ENCODE measurements around the gene BMPR1A.

BMPR1A gene

GRCh38 chr10:86823565-86823964, 67.1 kb downstream of the BMPR1A start:
- no peak for TF ChIP-seq SIN3A (IDR thresholded peaks at IDR 0.05; ENCODE audit: borderline replicate concordance, insufficient read depth, low read length)
- TF ChIP-seq, protein P1, sequence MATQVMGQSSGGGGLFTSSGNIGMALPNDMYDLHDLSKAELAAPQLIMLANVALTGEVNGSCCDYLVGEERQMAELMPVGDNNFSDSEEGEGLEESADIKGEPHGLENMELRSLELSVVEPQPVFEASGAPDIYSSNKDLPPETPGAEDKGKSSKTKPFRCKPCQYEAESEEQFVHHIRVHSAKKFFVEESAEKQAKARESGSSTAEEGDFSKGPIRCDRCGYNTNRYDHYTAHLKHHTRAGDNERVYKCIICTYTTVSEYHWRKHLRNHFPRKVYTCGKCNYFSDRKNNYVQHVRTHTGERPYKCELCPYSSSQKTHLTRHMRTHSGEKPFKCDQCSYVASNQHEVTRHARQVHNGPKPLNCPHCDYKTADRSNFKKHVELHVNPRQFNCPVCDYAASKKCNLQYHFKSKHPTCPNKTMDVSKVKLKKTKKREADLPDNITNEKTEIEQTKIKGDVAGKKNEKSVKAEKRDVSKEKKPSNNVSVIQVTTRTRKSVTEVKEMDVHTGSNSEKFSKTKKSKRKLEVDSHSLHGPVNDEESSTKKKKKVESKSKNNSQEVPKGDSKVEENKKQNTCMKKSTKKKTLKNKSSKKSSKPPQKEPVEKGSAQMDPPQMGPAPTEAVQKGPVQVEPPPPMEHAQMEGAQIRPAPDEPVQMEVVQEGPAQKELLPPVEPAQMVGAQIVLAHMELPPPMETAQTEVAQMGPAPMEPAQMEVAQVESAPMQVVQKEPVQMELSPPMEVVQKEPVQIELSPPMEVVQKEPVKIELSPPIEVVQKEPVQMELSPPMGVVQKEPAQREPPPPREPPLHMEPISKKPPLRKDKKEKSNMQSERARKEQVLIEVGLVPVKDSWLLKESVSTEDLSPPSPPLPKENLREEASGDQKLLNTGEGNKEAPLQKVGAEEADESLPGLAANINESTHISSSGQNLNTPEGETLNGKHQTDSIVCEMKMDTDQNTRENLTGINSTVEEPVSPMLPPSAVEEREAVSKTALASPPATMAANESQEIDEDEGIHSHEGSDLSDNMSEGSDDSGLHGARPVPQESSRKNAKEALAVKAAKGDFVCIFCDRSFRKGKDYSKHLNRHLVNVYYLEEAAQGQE (IDR thresholded peaks at IDR 0.05; ENCODE audit: insufficient read depth in 1 of 2, low read depth in 2 of 2, low read length in 2 of 2) = no peak
- TF ChIP-seq POLR2AphosphoS5 (IDR thresholded peaks at IDR 0.05; ENCODE audit: low read depth, low read length) = no peak
- no peak for TF ChIP-seq FOXP2 (optimal IDR thresholded peaks at IDR 0.05; ENCODE audit: borderline replicate concordance, extremely low read depth, extremely low read length, insufficient read depth)

GRCh38 chr10:86824151-86824550, 67.7 kb downstream of the BMPR1A start:
- TF ChIP-seq FOXP2 (optimal IDR thresholded peaks at IDR 0.05; ENCODE audit: borderline replicate concordance, extremely low read depth, extremely low read length, insufficient read depth) (no peak), TAF1 (IDR thresholded peaks at IDR 0.05; ENCODE audit: borderline replicate concordance, insufficient read depth, low read length) (no peak), SIN3A (IDR thresholded peaks at IDR 0.05; ENCODE audit: borderline replicate concordance, insufficient read depth, low read length) (no peak), POLR2AphosphoS5 (IDR thresholded peaks at IDR 0.05; ENCODE audit: low read depth, low read length) (no peak)
- TF ChIP-seq, protein P1 (IDR thresholded peaks at IDR 0.05; ENCODE audit: insufficient read depth in 1 of 2, low read depth in 2 of 2, low read length in 2 of 2) = no peak

DNA sequence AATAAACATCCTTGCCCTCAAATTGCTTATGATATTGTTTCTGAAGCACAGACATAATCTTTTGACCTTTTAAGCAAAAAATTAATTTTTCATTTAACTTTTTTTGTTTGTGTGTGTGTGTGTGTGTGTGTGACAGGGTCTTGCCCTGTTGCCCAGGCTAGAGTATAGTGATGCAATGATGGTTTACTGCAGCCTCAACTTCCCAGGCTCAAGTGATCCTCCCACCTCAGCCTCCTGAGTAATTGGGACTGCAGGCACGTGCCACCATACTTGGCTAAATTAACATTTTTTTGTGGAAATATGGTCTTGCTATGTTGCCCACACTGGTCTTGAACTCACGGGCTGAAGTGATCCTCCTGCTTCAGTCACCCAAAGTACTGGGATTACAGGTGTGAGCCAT, 68.9 kb downstream of the BMPR1A start:
- no peak for TF ChIP-seq SIN3A (IDR thresholded peaks at IDR 0.05; ENCODE audit: borderline replicate concordance, insufficient read depth, low read length)

DNA sequence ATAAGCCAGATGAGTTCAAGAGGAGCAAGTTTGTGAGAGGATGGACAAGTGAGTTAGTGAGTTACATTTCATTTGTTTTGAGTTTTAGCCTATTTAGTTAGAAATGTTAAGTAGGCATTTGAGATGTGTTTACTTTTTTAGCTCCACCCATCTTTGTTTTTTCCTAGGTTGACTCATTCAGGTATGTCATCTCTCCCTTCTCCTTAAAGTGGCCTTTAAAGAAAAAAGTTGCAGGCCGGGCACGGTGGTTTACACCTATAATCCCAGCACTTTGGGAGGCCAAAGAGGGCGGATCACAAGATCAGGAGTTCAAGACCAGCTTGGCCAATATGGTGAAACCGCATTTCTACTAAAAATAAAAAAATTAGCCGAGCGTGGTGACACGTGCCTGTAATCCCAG, 71.2 kb downstream of the BMPR1A start:
- no peak for TF ChIP-seq SIN3A (IDR thresholded peaks at IDR 0.05; ENCODE audit: borderline replicate concordance, insufficient read depth, low read length)
- no peak for TF ChIP-seq POLR2AphosphoS5 (IDR thresholded peaks at IDR 0.05; ENCODE audit: low read depth, low read length)
- TF ChIP-seq TAF1 (IDR thresholded peaks at IDR 0.05; ENCODE audit: borderline replicate concordance, insufficient read depth, low read length) = no peak
- no peak for TF ChIP-seq FOXP2 (optimal IDR thresholded peaks at IDR 0.05; ENCODE audit: borderline replicate concordance, extremely low read depth, extremely low read length, insufficient read depth)
- TF ChIP-seq, protein P1 (IDR thresholded peaks at IDR 0.05; ENCODE audit: insufficient read depth in 1 of 2, low read depth in 2 of 2, low read length in 2 of 2) = no peak

- TF ChIP-seq SIN3A (IDR thresholded peaks at IDR 0.05; ENCODE audit: borderline replicate concordance, insufficient read depth, low read length) (no peak), POLR2AphosphoS5 (IDR thresholded peaks at IDR 0.05; ENCODE audit: low read depth, low read length) (no peak), TAF1 (IDR thresholded peaks at IDR 0.05; ENCODE audit: borderline replicate concordance, insufficient read depth, low read length) (no peak), FOXP2 (optimal IDR thresholded peaks at IDR 0.05; ENCODE audit: borderline replicate concordance, extremely low read depth, extremely low read length, insufficient read depth) (no peak)
- TF ChIP-seq, protein P1 (IDR thresholded peaks at IDR 0.05; ENCODE audit: insufficient read depth in 1 of 2, low read depth in 2 of 2, low read length in 2 of 2) = no peak
Observed at GRCh38 chr10:86828145-86828544, 71.7 kb downstream of the BMPR1A start.
